Activated CD8-positive, alpha-beta memory T cell treated with anti-CD3 and anti-CD28 coated beads, Interleukin-2, amount 10 ng/mL, durations not matched to agents 7 days and 5 days (primary cell): ENCODE measurements around the gene GTF2F2. TPM values are rescaled to one million over a fixed set of nuclear protein-coding genes. Genes with fewer than 3 reads are reported as not detected.

Experiments used
- ATAC-seq: fragments of 150-1000 bp; cut with Tn5 transposase; one replicate; pipeline ENCODE4 v1.10.0; 2021; ENCODE audit warnings: moderate library complexity
- CTCF ChIA-PET: fragments of 350-600 bp; sonication (Branson Sonifier 250); formaldehyde crosslinking; loops from one replicate; lab custom pipeline; 2021; ENCODE audit warnings: antibody characterized with exemption; lab: Charles Lee
- DNase-seq: peaks from one replicate; pipeline ENCODE4 v3.0.0-alpha.2; 2020
- H3K27ac Mint-ChIP-seq: one replicate; pipeline ENCODE4 v1.8.0; 2021; ENCODE audit warnings: mild to moderate bottlenecking, mixed read lengths
- H3K27me3 Mint-ChIP-seq: one replicate; pipeline ENCODE4 v1.8.0; 2021; ENCODE audit warnings: mixed read lengths
- H3K36me3 Mint-ChIP-seq: one replicate; pipeline ENCODE4 v1.8.0; 2021; ENCODE audit warnings: mild to moderate bottlenecking, mixed read lengths
- H3K4me1 Mint-ChIP-seq: one replicate; pipeline ENCODE4 v1.8.0; 2021; ENCODE audit warnings: mixed read lengths
- H3K4me3 Mint-ChIP-seq: one replicate; pipeline ENCODE4 v1.8.0; 2021; ENCODE audit warnings: mild to moderate bottlenecking, moderate library complexity, mixed read lengths
- H3K9me3 Mint-ChIP-seq: one replicate; pipeline ENCODE4 v1.8.0; 2022; ENCODE audit warnings: low read depth, mixed read lengths
- total RNA-seq, 2 experiments: library from RNA; stranded (reverse); gene quantifications; one replicate each; pipeline ENCODE4 v1.2.3, GENCODE V29; 2021

GTF2F2 gene, protein sequence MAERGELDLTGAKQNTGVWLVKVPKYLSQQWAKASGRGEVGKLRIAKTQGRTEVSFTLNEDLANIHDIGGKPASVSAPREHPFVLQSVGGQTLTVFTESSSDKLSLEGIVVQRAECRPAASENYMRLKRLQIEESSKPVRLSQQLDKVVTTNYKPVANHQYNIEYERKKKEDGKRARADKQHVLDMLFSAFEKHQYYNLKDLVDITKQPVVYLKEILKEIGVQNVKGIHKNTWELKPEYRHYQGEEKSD
- total RNA-seq: 10 to 100 TPM; 17.0 to 19.3 TPM

DNA sequence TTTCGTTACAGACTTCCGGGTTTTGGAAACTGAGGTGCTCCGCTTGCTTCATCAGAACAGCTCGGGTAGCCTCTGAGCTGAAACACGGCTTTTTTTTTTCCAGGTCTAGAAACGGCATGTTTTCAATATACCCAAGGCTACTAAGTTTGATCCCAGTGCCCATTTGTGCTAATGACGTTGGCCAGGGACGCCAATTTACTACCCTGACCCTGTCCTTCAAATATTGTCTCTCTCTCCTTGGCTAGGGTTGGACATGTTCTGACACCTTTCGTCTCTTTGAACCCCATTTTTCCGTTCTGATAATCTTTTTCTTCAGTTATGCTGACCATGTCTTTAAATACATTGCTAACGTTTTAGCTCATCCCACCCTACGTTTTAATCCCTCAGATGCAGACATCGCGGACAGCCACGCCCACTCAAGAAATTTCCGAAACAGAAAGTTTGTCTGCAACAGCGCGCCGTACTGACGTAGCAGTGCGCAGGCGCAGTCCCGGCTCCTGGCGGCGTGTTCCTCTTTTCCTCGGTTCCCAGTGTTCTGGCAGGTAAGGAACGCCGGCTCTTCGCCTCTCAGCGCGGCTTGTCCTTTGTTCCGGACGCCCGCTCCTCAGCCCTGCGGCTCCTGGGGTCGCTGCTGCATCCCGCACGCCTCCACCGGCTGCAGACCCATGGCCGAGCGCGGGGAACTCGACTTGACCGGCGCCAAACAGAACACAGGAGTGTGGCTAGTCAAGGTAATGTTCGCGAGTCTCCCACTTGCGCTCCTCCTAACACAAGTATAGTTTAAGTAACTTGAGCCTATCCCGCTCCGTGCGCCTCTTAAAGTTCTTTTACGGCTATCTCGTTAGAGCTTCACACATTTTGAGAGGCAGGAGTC, at the start of gene GTF2F2:
Gene GTF2F2, plus strand, starts transcription at position 520 of the 874 bp plus-strand sequence. Its CDS starts 146 bp downstream, at position 666.
- H3K36me3 Mint-ChIP-seq: peaks cover 2% of the 10 kb centered on the region
- H3K4me1 Mint-ChIP-seq: peaks cover 7% of the 10 kb centered on the region
- no peaks in the 10 kb centered on the region for H3K9me3 Mint-ChIP-seq
- no peak within 1 kb of the TSS for H3K27ac Mint-ChIP-seq
- DNase-seq: peak; percentile 91
- H3K4me3 Mint-ChIP-seq: no peak within 1 kb of the TSS
- CTCF ChIA-PET: interaction anchor here (0.9 to 1.9 kb wide), 4 partner anchors 11 to 160 kb away, joined by 3 to 8 read pairs (median 4); no protein-coding TSS in a partner anchor
- no peaks in the 10 kb centered on the region for H3K27me3 Mint-ChIP-seq
- peak; percentile 83 for ATAC-seq

DNA sequence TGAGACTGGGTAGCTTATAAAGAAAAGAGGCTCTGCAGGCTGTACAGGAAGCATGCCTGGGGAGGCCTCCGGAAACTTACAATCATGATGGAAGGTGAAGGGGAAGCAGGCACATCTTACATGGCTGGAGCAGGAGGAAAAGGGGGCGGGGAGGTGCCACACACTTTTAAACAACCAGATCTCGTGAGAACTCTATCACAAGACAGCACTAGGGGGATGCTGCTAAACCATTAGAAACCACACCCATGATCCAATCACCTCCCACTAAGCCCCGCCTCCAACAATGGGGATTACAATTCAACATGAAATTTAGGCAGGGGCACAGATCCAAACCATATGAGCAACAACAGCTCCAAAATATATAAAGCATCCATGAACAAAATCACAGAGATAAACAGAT, 46.5 kb upstream of the GTF2F2 start:
- H3K36me3 Mint-ChIP-seq: no peaks in the 10 kb centered on the region
- no peaks in the 10 kb centered on the region for H3K4me1 Mint-ChIP-seq
- H3K9me3 Mint-ChIP-seq: no peaks in the 10 kb centered on the region
- no peak overlapping the region for H3K4me3 Mint-ChIP-seq
- peaks cover 24% of the 10 kb centered on the region for H3K27me3 Mint-ChIP-seq
- H3K27ac Mint-ChIP-seq: no peak overlapping the region
- CTCF ChIA-PET: no interaction called here
- DNase-seq: no peak
- ATAC-seq: no peak

DNA sequence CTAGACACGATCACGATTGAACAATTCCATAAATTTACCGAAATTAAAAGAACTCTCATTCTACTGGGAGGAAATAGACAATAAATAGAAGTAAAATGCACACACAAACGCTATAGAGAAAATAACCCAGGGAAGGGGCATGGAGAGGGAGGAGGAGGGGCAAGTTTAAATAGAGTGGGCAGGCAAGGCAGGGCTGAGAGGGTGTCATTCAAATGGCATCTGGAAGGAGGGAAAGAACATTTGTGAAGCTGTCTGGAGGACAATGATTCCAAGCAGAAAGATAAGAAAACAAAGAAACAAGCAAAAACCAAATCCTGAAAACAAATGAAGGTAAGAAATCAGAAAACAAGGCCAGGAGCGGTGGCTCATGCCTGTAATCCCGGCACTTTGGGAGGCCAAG, 45.6 kb upstream of the GTF2F2 start:
- no peaks in the 10 kb centered on the region for H3K4me1 Mint-ChIP-seq
- H3K9me3 Mint-ChIP-seq: no peaks in the 10 kb centered on the region
- CTCF ChIA-PET: no interaction called here
- DNase-seq (no peak), ATAC-seq (no peak)
- H3K27me3 Mint-ChIP-seq: peaks cover 30% of the 10 kb centered on the region
- no peaks in the 10 kb centered on the region for H3K36me3 Mint-ChIP-seq
- no peak overlapping the region for H3K27ac Mint-ChIP-seq
- no peak overlapping the region for H3K4me3 Mint-ChIP-seq

DNA sequence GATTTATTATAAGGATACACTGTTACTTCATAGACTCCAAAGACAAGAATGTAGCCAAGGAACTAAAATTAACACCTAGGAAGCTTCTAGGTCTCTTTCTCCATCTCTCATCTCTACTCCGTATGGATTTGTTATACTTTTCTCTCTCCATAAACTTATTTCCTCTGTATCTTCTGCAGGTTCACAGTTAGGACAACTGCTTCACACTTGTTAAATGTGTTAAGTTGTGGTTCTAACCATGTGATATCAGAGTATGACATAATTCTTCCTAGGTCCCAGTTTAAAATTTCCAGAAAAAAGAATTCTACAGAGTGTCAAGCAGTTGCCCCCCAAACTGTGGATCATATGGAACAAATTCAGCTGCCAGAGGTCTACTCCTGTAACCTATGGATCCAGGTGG, 42.3 kb upstream of the GTF2F2 start:
- DNase-seq: no peak
- CTCF ChIA-PET: no interaction called here
- no peaks in the 10 kb centered on the region for H3K4me1 Mint-ChIP-seq
- no peak for ATAC-seq
- H3K36me3 Mint-ChIP-seq: no peaks in the 10 kb centered on the region
- no peak overlapping the region for H3K27ac Mint-ChIP-seq
- H3K4me3 Mint-ChIP-seq: no peak overlapping the region
- peaks cover 41% of the 10 kb centered on the region for H3K27me3 Mint-ChIP-seq
- H3K9me3 Mint-ChIP-seq: no peaks in the 10 kb centered on the region

DNA sequence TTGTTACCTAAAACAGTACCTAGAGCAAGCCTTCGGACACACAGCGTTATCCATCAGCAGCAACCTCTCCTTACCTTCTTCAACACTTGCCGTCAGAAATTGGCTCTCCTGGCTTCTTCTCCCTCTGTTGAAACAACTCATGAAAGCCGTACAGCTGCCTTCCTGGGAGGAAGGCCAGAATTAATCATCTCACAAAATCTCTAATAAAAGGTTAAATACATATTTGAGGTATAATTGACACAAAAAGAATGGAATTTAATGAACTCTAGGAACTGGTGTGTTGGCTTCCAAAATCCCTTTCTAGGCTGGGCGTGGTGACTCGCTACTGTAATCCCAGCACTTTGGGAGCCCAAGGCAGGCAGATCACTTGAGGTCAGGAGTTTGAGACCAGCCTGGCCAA, 37.3 kb upstream of the GTF2F2 start:
- no peaks in the 10 kb centered on the region for H3K4me1 Mint-ChIP-seq
- DNase-seq (no peak), ATAC-seq (no peak)
- H3K36me3 Mint-ChIP-seq: no peaks in the 10 kb centered on the region
- no peak overlapping the region for H3K4me3 Mint-ChIP-seq
- H3K27me3 Mint-ChIP-seq: peaks cover 26% of the 10 kb centered on the region
- CTCF ChIA-PET: no interaction called here
- no peaks in the 10 kb centered on the region for H3K9me3 Mint-ChIP-seq
- H3K27ac Mint-ChIP-seq: no peak overlapping the region

DNA sequence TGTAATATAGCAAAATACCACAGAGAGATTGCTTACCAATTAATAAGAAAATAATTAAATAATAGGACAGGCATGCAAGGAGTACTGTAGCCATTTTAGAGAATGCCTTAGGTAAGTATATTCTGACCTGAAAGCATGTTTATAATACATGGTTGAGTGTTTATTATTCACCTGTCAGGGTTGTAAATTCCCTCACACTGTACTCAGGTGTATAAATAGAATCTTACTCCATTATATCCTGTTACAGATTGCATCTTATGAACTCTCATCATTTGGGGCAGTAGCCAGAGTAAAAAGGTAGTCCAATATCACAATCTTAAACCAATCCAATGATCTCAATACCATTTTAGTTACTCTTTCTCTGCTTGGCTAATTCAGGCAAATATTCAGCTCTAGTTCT, 35.8 kb upstream of the GTF2F2 start:
- no peaks in the 10 kb centered on the region for H3K36me3 Mint-ChIP-seq
- ATAC-seq (no peak), DNase-seq (no peak)
- no peak overlapping the region for H3K27ac Mint-ChIP-seq
- H3K9me3 Mint-ChIP-seq: no peaks in the 10 kb centered on the region
- peaks cover 15% of the 10 kb centered on the region for H3K27me3 Mint-ChIP-seq
- no peak overlapping the region for H3K4me3 Mint-ChIP-seq
- CTCF ChIA-PET: no interaction called here
- H3K4me1 Mint-ChIP-seq: no peaks in the 10 kb centered on the region

DNA sequence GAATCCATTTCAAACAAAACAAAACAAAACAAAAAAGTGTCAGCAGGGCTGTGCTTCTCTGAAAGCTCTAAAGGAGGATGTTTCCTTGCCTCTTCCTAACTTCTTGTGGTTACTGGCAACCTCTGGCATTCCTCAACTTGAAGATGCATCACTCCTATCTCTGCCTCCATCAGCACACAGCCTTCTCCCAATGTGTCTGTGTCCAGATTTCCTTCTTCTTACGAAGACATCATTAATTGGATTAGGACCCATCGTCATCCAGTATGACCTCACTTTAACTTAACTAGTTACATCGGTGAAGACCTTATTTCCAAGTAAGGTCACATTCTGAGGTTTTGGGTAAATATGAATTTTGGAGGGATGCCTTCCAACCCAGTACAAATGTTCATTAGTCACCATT, 33.8 kb upstream of the GTF2F2 start:
- Mint-ChIP-seq H3K27ac (no peak overlapping the region), H3K4me1 (no peaks in the 10 kb centered on the region), H3K4me3 (no peak overlapping the region), H3K36me3 (no peaks in the 10 kb centered on the region), H3K9me3 (no peaks in the 10 kb centered on the region), H3K27me3 (peaks cover 13% of the 10 kb centered on the region)
- ATAC-seq (no peak), DNase-seq (no peak)
- CTCF ChIA-PET: no interaction called here

DNA sequence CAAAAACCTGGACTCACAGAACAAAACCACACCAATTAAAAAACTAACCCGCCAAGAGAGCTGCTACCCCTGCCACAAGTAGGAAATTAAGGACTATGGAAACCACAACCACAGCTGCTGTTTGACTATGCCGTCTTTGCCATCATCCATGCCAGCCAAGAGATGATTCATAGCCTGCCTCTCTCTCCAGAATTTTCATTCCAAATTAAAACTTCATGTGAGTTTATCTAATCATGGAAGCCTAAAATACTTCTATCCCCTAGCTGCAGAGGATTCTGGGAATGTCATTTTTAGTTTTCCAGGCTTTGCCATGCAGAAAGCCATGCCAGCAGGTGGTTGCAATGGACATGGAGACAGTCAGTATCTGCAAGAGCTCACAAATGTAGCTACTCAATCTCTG, 27.6 kb upstream of the GTF2F2 start:
- peaks cover 24% of the 10 kb centered on the region for H3K27me3 Mint-ChIP-seq
- no peaks in the 10 kb centered on the region for H3K9me3 Mint-ChIP-seq
- H3K36me3 Mint-ChIP-seq: no peaks in the 10 kb centered on the region
- no peak overlapping the region for H3K4me3 Mint-ChIP-seq
- CTCF ChIA-PET: no interaction called here
- no peak overlapping the region for H3K27ac Mint-ChIP-seq
- ATAC-seq: no peak
- DNase-seq: no peak
- no peaks in the 10 kb centered on the region for H3K4me1 Mint-ChIP-seq

DNA sequence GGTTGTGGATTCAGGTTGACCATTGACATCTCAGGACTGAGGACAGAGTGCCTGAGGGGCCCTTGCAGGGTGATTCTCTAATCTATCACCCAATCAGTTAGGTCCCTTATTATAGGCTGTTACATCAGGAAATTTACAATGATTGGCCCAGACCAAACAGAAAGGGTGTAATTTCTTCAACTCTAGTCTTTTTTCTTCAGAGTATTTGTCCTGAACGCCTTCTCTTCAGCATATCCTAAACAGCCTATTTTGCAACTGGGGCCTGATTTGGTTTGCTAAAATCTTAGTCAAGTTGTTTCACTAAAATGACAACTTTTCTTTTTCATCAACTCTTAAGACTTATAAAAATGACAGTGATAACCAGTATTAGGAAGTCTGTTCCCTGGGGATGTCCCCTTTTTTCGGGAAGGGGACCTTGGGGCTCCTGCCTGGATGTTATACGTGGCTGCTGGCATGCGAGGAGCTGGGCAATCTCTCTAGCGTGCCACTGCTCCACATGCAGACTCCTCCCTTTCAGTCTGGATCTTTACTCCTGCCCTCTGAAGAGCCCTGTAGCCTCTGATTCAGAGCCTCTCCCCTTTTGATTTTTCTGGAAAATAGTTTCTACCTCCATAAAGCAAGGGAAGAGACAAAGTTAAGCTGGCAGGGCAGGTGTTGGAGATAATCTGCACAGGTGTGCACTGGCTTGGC, 19.6 kb upstream of the GTF2F2 start:
- no peaks in the 10 kb centered on the region for H3K4me1 Mint-ChIP-seq
- DNase-seq: no peak
- no peak overlapping the region for H3K27ac Mint-ChIP-seq
- peaks cover 15% of the 10 kb centered on the region for H3K27me3 Mint-ChIP-seq
- no peaks in the 10 kb centered on the region for H3K36me3 Mint-ChIP-seq
- ATAC-seq: no peak
- CTCF ChIA-PET: interaction anchor here (0.9 kb wide), 1 partner anchor 17 kb away, joined by 3 read pairs; no protein-coding TSS in a partner anchor
- H3K4me3 Mint-ChIP-seq: no peak overlapping the region
- no peaks in the 10 kb centered on the region for H3K9me3 Mint-ChIP-seq

DNA sequence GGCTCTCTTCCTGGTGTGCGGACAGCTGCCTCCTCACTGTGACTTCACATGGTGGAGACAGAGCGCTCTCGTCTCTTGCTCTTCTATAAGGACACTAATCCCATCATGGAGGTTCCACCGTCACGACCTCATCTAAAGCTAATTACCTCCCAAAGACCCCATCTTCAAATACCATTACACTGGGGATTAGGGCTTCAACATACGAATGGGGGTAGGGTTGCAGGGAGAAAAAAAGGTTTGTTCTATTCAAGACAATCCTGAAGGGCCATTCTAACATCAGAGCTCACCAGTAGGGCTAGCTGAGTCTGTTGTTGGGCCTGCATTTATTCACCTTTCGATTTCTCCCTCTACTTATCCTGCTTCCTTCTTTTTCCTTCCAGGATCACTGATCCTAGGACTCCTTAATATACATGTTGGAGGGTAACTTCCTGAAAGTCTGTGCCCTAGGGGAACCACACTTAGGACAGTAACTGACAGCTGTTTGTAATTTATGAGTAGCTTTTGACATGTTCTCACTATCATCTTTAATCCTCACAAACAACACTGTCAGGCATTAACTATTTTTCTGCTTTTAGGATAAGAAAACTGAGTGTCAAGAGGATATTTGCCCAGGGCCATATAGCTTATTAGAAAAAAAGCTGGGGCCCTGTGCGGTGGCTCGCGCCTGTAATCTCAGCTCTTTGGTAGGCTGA, 18.8 kb upstream of the GTF2F2 start:
- no peaks in the 10 kb centered on the region for H3K4me1 Mint-ChIP-seq
- ATAC-seq (no peak), DNase-seq (no peak)
- H3K27me3 Mint-ChIP-seq: peaks cover 17% of the 10 kb centered on the region
- CTCF ChIA-PET: interaction anchor here (0.9 to 1.0 kb wide), 2 partner anchors 16 to 55 kb away, joined by 3 read pairs; no protein-coding TSS in a partner anchor
- no peak overlapping the region for H3K27ac Mint-ChIP-seq
- no peak overlapping the region for H3K4me3 Mint-ChIP-seq
- H3K9me3 Mint-ChIP-seq: no peaks in the 10 kb centered on the region
- no peaks in the 10 kb centered on the region for H3K36me3 Mint-ChIP-seq

DNA sequence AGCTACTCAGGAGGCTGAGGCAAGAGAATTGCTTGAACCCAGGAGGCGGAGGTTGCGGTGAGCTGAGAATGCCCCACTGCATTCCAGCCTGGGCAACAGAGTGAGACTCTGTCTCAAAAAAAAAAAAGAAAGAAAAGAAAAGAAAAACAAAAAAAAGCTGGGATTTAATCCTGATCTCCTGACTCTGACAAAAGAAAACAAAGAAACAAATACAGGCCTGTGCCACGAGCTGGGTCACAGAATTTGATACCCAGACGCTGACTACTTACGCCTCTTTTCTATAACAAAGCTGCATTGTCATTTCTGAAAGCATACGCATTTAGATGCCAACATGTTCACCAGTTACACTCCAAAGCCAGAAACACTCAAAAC, 18.2 kb upstream of the GTF2F2 start:
- peaks cover 23% of the 10 kb centered on the region for H3K27me3 Mint-ChIP-seq
- no peak overlapping the region for H3K4me3 Mint-ChIP-seq
- H3K36me3 Mint-ChIP-seq: no peaks in the 10 kb centered on the region
- DNase-seq (no peak), ATAC-seq (no peak)
- H3K9me3 Mint-ChIP-seq: no peaks in the 10 kb centered on the region
- CTCF ChIA-PET: interaction anchor here (0.7 to 1.0 kb wide), 2 partner anchors 55 to 58 kb away, joined by 3 read pairs; no protein-coding TSS in a partner anchor
- H3K4me1 Mint-ChIP-seq: no peaks in the 10 kb centered on the region
- no peak overlapping the region for H3K27ac Mint-ChIP-seq

DNA sequence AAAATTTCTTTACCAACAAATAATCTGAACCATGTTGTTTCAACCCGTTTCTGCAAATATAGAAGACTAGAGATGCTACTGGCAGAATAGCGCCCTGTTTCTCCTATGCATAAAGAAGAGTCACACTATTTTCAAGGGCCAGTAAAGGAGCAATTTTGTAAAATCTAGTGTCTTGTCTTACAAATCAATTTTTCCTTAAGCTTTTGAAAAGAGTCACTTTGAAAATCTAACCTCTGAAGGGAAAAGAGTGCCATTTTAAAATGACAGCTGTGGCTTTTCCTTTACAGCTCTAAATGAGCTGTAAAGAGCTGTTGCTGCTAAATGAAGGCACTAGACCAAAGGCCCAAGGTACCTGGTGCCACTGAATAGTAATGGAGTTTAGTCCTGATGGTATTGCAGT, 16.9 kb upstream of the GTF2F2 start:
- H3K4me3 Mint-ChIP-seq: no peak overlapping the region
- CTCF ChIA-PET: no interaction called here
- H3K9me3 Mint-ChIP-seq: no peaks in the 10 kb centered on the region
- H3K27me3 Mint-ChIP-seq: peaks cover 29% of the 10 kb centered on the region
- DNase-seq (no peak), ATAC-seq (no peak)
- H3K4me1 Mint-ChIP-seq: peaks cover 2% of the 10 kb centered on the region
- no peak overlapping the region for H3K27ac Mint-ChIP-seq
- H3K36me3 Mint-ChIP-seq: no peaks in the 10 kb centered on the region

DNA sequence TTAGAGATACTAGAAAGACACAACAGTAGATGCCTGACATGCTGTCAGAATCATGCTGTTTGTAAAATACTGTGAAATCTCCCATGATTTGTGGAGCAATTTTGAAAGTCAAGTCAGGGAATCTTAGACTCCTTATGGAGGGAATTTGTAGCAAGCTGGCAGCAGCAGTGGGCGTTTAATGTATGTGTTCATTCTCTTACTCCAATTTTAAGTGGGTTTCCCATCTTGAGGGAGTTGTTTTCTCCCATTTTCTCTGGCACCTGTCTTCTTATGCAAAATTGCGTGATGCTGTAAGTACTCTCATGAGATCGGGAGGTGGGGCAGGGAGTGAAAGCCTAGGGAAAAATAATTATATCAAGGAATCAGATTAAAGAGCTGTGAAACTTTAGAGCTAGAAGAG, 16.0 kb upstream of the GTF2F2 start:
- DNase-seq (no peak), ATAC-seq (no peak)
- Mint-ChIP-seq H3K4me1 (peaks cover 10% of the 10 kb centered on the region), H3K4me3 (no peak overlapping the region), H3K27me3 (peaks cover 33% of the 10 kb centered on the region), H3K27ac (no peak overlapping the region), H3K36me3 (no peaks in the 10 kb centered on the region), H3K9me3 (no peaks in the 10 kb centered on the region)
- CTCF ChIA-PET: no interaction called here
